ENCODE measurements around the gene GDPD5. TPM values are rescaled to one million over a fixed set of nuclear protein-coding genes. Genes with fewer than 3 reads are reported as not detected.

Gene GDPD5
- total and polyA plus RNA-seq, 9 of the 15 experiments (the other 6 are each of a cell fraction or from before 2014, with no cell fraction given), result 0.32 to 27.3 (median 8.0) TPM

- Histone ChIP-seq H4K20me1 (replicated peaks; ENCODE audit: control insufficient read depth, insufficient read depth, low read length) (no peaks in the 10 kb centered on the region), H3K9me1 (ENCODE audit: control insufficient read depth, insufficient read depth, low read length) (no peaks in the 10 kb centered on the region), H3K36me3 (ENCODE audit: control insufficient read depth, insufficient read depth, low read length) (no peaks in the 10 kb centered on the region), H3K9me3 (replicated peaks; ENCODE audit: control insufficient read depth, insufficient read depth, low read depth, low read length) (no peaks in the 10 kb centered on the region), H3K9ac (ENCODE audit: insufficient read depth in 1 of 2, low read depth in 2 of 2, low read length in 2 of 2) (peak overlapping the region in 1 of 2 experiments; percentile 65; a peak in 1 of 4 replicates), H3K27me3 (ENCODE audit: control insufficient read depth in 2 of 2, insufficient read depth in 2 of 2, low read length in 2 of 2) (no peaks in the 10 kb centered on the region), H3K27ac (ENCODE audit: extremely low read depth, low read depth, low read length) (no peak overlapping the region), H3K4me3 (no peak overlapping the region), H3K4me2 (ENCODE audit: insufficient read depth, low read length) (no peak overlapping the region), H3K4me1 (replicated peaks in 1 of 2; ENCODE audit: control insufficient read depth in 2 of 2, insufficient read depth in 2 of 2, low read length in 2 of 2) (peaks cover 29 to 43% of the 10 kb centered on the region in 2 experiments), H3K79me2 (ENCODE audit: control insufficient read depth, insufficient read depth, low read length) (peaks cover 4% of the 10 kb centered on the region; the same call in 1 of the 3 replicates), H2AFZ (ENCODE audit: low read depth, low read length) (no peak overlapping the region)
- no TSS peak for BruUV-seq (replicated peaks)
- ATAC-seq, result no peak
- CTCF ChIA-PET (ENCODE audit: low intra/inter-chr PET ratio), result interaction anchor here (2.3 kb wide), 1 partner anchor 85 kb away, joined by 12 read pairs; no protein-coding TSS in a partner anchor
- in situ Hi-C loops (cut with MboI) (loop anchor here (5.0 kb wide), 1 partner anchor 83 kb away; no protein-coding TSS in a partner anchor), intact Hi-C loops (cut with micrococcal nuclease) (no loop called here)
- DNase-seq (ENCODE audit: extremely low read depth in 1 of 4, low spot score in 3 of 4), result no peak
- POLR2A ChIA-PET, result interaction anchor here (1.2 to 3.9 kb wide), 2 partner anchors 86 to 130 kb away, joined by 6 to 22 read pairs; partner anchors contain the start of gene RPS3
- no peak for TF ChIP-seq ZNF311 (CRISPR knock-in tag; IDR thresholded peaks at IDR 0.05)
- TF ChIP-seq, protein P1, sequence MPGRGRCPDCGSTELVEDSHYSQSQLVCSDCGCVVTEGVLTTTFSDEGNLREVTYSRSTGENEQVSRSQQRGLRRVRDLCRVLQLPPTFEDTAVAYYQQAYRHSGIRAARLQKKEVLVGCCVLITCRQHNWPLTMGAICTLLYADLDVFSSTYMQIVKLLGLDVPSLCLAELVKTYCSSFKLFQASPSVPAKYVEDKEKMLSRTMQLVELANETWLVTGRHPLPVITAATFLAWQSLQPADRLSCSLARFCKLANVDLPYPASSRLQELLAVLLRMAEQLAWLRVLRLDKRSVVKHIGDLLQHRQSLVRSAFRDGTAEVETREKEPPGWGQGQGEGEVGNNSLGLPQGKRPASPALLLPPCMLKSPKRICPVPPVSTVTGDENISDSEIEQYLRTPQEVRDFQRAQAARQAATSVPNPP (IDR thresholded peaks at IDR 0.05; ENCODE audit: borderline replicate concordance, insufficient read depth, insufficient read length), result no peak
- no peak for TF ChIP-seq KLF10 (CRISPR knock-in tag; IDR thresholded peaks at IDR 0.05)
- no peak for TF ChIP-seq MTA1 (IDR thresholded peaks at IDR 0.05; ENCODE audit: borderline replicate concordance)
- TF ChIP-seq ZNF175 (CRISPR knock-in tag; IDR thresholded peaks at IDR 0.05; ENCODE audit: low read depth), result no peak
- TF ChIP-seq ATF7 (IDR thresholded peaks at IDR 0.05), result no peak
- TF ChIP-seq IFI16 (CRISPR knock-in tag; IDR thresholded peaks at IDR 0.05), result no peak
- TF ChIP-seq ZFP30 (CRISPR knock-in tag; IDR thresholded peaks at IDR 0.05; ENCODE audit: borderline replicate concordance), result no peak
- no peak for TF ChIP-seq IRF2 (CRISPR knock-in tag; IDR thresholded peaks at IDR 0.05)
- no peak for TF ChIP-seq E2F3 (CRISPR knock-in tag; IDR thresholded peaks at IDR 0.05)
- no peak for TF ChIP-seq ZNF561 (CRISPR knock-in tag; conservative IDR thresholded peaks at IDR 0.05)
- TF ChIP-seq BDP1 (IDR thresholded peaks at IDR 0.05; ENCODE audit: insufficient read depth, insufficient read length), result no peak
- no peak for TF ChIP-seq FOSL1 (tag; conservative IDR thresholded peaks at IDR 0.05)
- TF ChIP-seq, protein P2, sequence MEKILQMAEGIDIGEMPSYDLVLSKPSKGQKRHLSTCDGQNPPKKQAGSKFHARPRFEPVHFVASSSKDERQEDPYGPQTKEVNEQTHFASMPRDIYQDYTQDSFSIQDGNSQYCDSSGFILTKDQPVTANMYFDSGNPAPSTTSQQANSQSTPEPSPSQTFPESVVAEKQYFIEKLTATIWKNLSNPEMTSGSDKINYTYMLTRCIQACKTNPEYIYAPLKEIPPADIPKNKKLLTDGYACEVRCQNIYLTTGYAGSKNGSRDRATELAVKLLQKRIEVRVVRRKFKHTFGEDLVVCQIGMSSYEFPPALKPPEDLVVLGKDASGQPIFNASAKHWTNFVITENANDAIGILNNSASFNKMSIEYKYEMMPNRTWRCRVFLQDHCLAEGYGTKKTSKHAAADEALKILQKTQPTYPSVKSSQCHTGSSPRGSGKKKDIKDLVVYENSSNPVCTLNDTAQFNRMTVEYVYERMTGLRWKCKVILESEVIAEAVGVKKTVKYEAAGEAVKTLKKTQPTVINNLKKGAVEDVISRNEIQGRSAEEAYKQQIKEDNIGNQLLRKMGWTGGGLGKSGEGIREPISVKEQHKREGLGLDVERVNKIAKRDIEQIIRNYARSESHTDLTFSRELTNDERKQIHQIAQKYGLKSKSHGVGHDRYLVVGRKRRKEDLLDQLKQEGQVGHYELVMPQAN (IDR thresholded peaks at IDR 0.05; ENCODE audit: borderline replicate concordance), result no peak
- no peak for TF ChIP-seq MECOM (CRISPR knock-in tag; IDR thresholded peaks at IDR 0.05)
- no peak for TF ChIP-seq CEBPB (tag; IDR thresholded peaks at IDR 0.05)
- no peak for TF ChIP-seq XRCC5 (IDR thresholded peaks at IDR 0.05; ENCODE audit: low read depth, low read length)
- no peak for TF ChIP-seq PTTG1 (tag; IDR thresholded peaks at IDR 0.05; ENCODE audit: low read depth)
- no peak for TF ChIP-seq SMARCA4 (IDR thresholded peaks at IDR 0.05)
- no peak for FAIRE-seq
- 54% methylated on average over 3 of the region's 3 CpGs for WGBS (ENCODE audit: insufficient coverage, low coverage, missing lambda C conversion rate)
Measured at GRCh38 chr11:75530577-75530976, 4.8 kb upstream of the GDPD5 start.
